SK-N-SH (cell line): ENCODE data around the gene ERGIC1. TPM values are rescaled to one million over a fixed set of nuclear protein-coding genes. Genes with fewer than 3 reads are reported as not detected.
A peak's percentile ranks its signal among the peaks of the same experiment; 100 is the strongest.

Experiments used
- CTCF ChIA-PET: fragments of 300-600, 350-600 bp; formaldehyde crosslinking; extraction: SDS; loops from one replicate; lab custom pipeline; 2021; lab: Yijun Ruan, JAX
- POLR2A ChIA-PET: fragments of 350-600 bp; sonication (Branson Sonifier 250); formaldehyde crosslinking; extraction: SDS; loops from one replicate; lab custom pipeline; 2020; ENCODE audit warnings: antibody characterized with exemption, inconsistent platforms; lab: Yijun Ruan, JAX
- DNase-seq: peaks from one replicate; pipeline ENCODE4 v3.0.0; 2012
- H2AFZ ChIP-seq: fragments of 200-600 bp; sonication (generic); 2 replicates; pipeline ENCODE4 v1.8.1; 2016; ENCODE audit warnings: antibody characterized with exemption, mild to moderate bottlenecking, low read depth
- H3F3A ChIP-seq: fragments of 200-600 bp; sonication (generic); replicated peaks from 2 replicates; pipeline ENCODE3; 2016; ENCODE audit warnings: antibody characterized with exemption, mild to moderate bottlenecking; ENCODE audit not compliant: insufficient read depth
- H3K27ac ChIP-seq, 2 experiments: fragments of 200-500 bp in 1 of 2; fragments of 200-600 bp in 1 of 2; sonication (Bioruptor generic) in 1 of 2; sonication (generic), shearing (Covaris generic) in 1 of 2; 2 replicates each; pipeline versions ENCODE4 v1.5.1 to v1.6.1; 2014 to 2016; ENCODE audit warnings: low read depth in 2 of 2, inconsistent platforms in 1 of 2, low read length in 1 of 2, mild to moderate bottlenecking in 1 of 2, mixed read lengths in 1 of 2
- H3K27me3 ChIP-seq: fragments of 200-600 bp; sonication (generic), shearing (Covaris generic); 2 replicates; pipeline ENCODE4 v1.6.1; 2016; ENCODE audit warnings: mixed run types; ENCODE audit not compliant: insufficient read depth
- H3K36me3 ChIP-seq, 2 experiments: fragments of 200-500 bp in 1 of 2; fragments of 200-600 bp in 1 of 2; sonication (Bioruptor generic) in 1 of 2; sonication (generic) in 1 of 2; replicated peaks in 1 of 2; 2 replicates each; pipeline versions ENCODE3 to v1.5.1; 2014 to 2016; ENCODE audit warnings: low read length in 1 of 2, mild to moderate bottlenecking in 1 of 2; ENCODE audit not compliant: insufficient read depth in 2 of 2, control insufficient read depth in 1 of 2
- H3K4me1 ChIP-seq, 2 experiments: fragments of 200-500 bp in 1 of 2; fragments of 200-600 bp in 1 of 2; sonication (Bioruptor generic) in 1 of 2; sonication (generic), shearing (Covaris generic) in 1 of 2; 2 replicates each; pipeline versions ENCODE4 v1.5.1 to v1.6.1; 2014 to 2016; ENCODE audit warnings: low read depth in 1 of 2, low read length in 1 of 2, mixed run types in 1 of 2; ENCODE audit not compliant: insufficient read depth in 2 of 2, control insufficient read depth in 1 of 2
- H3K4me2 ChIP-seq: fragments of 200-600 bp; sonication (generic), shearing (Covaris generic); 2 replicates; pipeline ENCODE4 v1.6.1; 2017; ENCODE audit warnings: mixed run types
- H3K4me3 ChIP-seq, 2 experiments: fragments of 200-500 bp in 1 of 2; fragments of 200-600 bp in 1 of 2; sonication (Bioruptor generic) in 1 of 2; sonication (generic), shearing (Covaris generic) in 1 of 2; 2 replicates each; pipeline versions ENCODE4 v1.5.1 to v1.8.1; 2014 to 2016; ENCODE audit warnings: low read depth in 2 of 2, inconsistent platforms in 1 of 2, low read length in 1 of 2, mild to moderate bottlenecking in 1 of 2, mixed read lengths in 1 of 2, moderate library complexity in 1 of 2
- H3K79me2 ChIP-seq: fragments of 200-600 bp; sonication (generic); 2 replicates; pipeline ENCODE4 v1.8.1; 2017; ENCODE audit warnings: mild to moderate bottlenecking; ENCODE audit not compliant: insufficient read depth
- H3K9ac ChIP-seq: fragments of 200-600 bp; sonication (generic); 2 replicates; pipeline ENCODE4 v1.6.1; 2017; ENCODE audit warnings: mixed run types
- H3K9me2 ChIP-seq: fragments of 200-600 bp; sonication (generic); 2 replicates; pipeline ENCODE4 v1.6.1; 2017; ENCODE audit warnings: mixed run types
- H3K9me3 ChIP-seq: fragments of 200-600 bp; sonication (generic); 2 replicates; pipeline ENCODE4 v1.6.1; 2017; ENCODE audit warnings: mixed run types, mild to moderate bottlenecking, moderate library complexity
- H4K20me1 ChIP-seq: fragments of 200-600 bp; sonication (generic); 2 replicates; pipeline ENCODE4 v1.6.1; 2017; ENCODE audit warnings: mild to moderate bottlenecking, mixed run types; ENCODE audit not compliant: insufficient read depth
- CHD2 ChIP-seq: fragments of 150-350 bp; IDR thresholded peaks from 2 replicates; pipeline ENCODE4 v1.6.1; 2018; ENCODE audit warnings: low read length; ENCODE audit not compliant: partially characterized antibody
- ELF1 ChIP-seq: IDR thresholded peaks from 2 replicates; pipeline ENCODE4 v1.4.0; 2012
- EZH2phosphoT487 ChIP-seq: fragments of 200-600 bp; sonication (generic); IDR thresholded peaks from 2 replicates; pipeline ENCODE4 v1.6.1; 2017; ENCODE audit warnings: low read depth, mixed run types, mild to moderate bottlenecking, antibody characterized with exemption, moderate library complexity, borderline replicate concordance
- FOXJ3 ChIP-seq: sonication (generic); formaldehyde crosslinking; IDR thresholded peaks from 2 replicates; pipeline ENCODE4 v1.5.1; 2020; ENCODE audit warnings: mild to moderate bottlenecking, missing genetic modification reagents
- GABPA ChIP-seq: IDR thresholded peaks from 2 replicates; pipeline ENCODE4 v1.4.0; 2012; ENCODE audit warnings: low read depth, mild to moderate bottlenecking
- GATA2 ChIP-seq: sonication (generic); formaldehyde crosslinking; IDR thresholded peaks from 2 replicates; pipeline ENCODE4 v1.5.0; 2020; ENCODE audit warnings: mild to moderate bottlenecking, missing genetic modification reagents
- IRF3 ChIP-seq: fragments of 150-350 bp; IDR thresholded peaks from 2 replicates; pipeline ENCODE4 v1.6.1; 2016; ENCODE audit warnings: mild to moderate bottlenecking, low read depth, low read length
- MAX ChIP-seq: IDR thresholded peaks from 2 replicates; pipeline ENCODE4 v1.4.0; 2012; ENCODE audit warnings: low read depth
- MEF2A ChIP-seq: IDR thresholded peaks from 2 replicates; pipeline ENCODE4 v1.4.0; 2012; ENCODE audit warnings: low read depth, borderline replicate concordance
- MXI1 ChIP-seq: IDR thresholded peaks from 2 replicates; pipeline ENCODE4 v1.6.1; 2012; ENCODE audit warnings: mild to moderate bottlenecking, low read depth, low read length, improper control_type of control experiment
- NRF1 ChIP-seq: IDR thresholded peaks from 2 replicates; pipeline ENCODE4 v1.6.1; 2012; ENCODE audit warnings: low read depth, mild to moderate bottlenecking, low read length
- PBX3 ChIP-seq: IDR thresholded peaks from 2 replicates; pipeline ENCODE4; 2012
- POLR2AphosphoS5 ChIP-seq: IDR thresholded peaks from 2 replicates; pipeline ENCODE4 v1.6.1; 2012; ENCODE audit warnings: low read depth, low read length
- RCOR1 ChIP-seq: fragments of 150-350 bp; IDR thresholded peaks from 2 replicates; pipeline ENCODE4 v1.6.1; 2017; ENCODE audit warnings: antibody characterized with exemption, low read length
- RFX5 ChIP-seq: IDR thresholded peaks from 2 replicates; pipeline ENCODE4 v1.6.1; 2012; ENCODE audit warnings: mild to moderate bottlenecking, improper control_type of control experiment, low read length
- RXRA ChIP-seq: IDR thresholded peaks from 2 replicates; pipeline ENCODE4 v1.4.0; 2012; ENCODE audit warnings: low read depth, mild to moderate bottlenecking, borderline replicate concordance
- SIN3A ChIP-seq: IDR thresholded peaks from 2 replicates; pipeline ENCODE4 v1.6.1; 2012; ENCODE audit warnings: low read depth, mild to moderate bottlenecking, low read length, moderate library complexity, borderline replicate concordance
- SMC3 ChIP-seq: IDR thresholded peaks from 2 replicates; pipeline ENCODE4 v1.6.1; 2012; ENCODE audit warnings: low read depth, low read length, improper control_type of control experiment
- TAF1 ChIP-seq: IDR thresholded peaks from 2 replicates; pipeline ENCODE4 v1.6.1; 2012; ENCODE audit warnings: low read depth, mild to moderate bottlenecking, low read length, moderate library complexity, borderline replicate concordance
- WGBS: methylation state at CpG from one replicate; pipeline ENCODE4 v1.1.6; 2017; ENCODE audit warnings: low lambda C conversion rate; 5-methylcytosine and 5-hydroxymethylcytosine counted together
- polyA plus RNA-seq, 3 experiments: library from polyadenylated mRNA; depleted of rRNA; stranded (reverse); fragments of >200 nt; gene quantifications; 2 replicates each; pipeline ENCODE4 v1.2.3, GENCODE V29; 2012

Gene ERGIC1
- polyA plus RNA-seq, 1 of the 3 experiments (the other 2 are of a cell fraction) = 101 TPM

- 83% methylated on average over 8 of the region's 8 CpGs for whole genome bisulfite sequencing
- no peak for DNase-seq
- H2AFZ ChIP-seq = no peak overlapping the region
- POLR2A ChIA-PET = no interaction called here
- peaks cover 0 to 4% of the 10 kb centered on the region in 2 experiments for H3K36me3 ChIP-seq
- H4K20me1 ChIP-seq = no peaks in the 10 kb centered on the region
- TF ChIP-seq CHD2 (no peak), SIN3A (no peak), ELF1 (no peak), FOXJ3 (CRISPR knock-in tag) (no peak), GATA2 (CRISPR knock-in tag) (no peak), MAX (no peak), RXRA (no peak), POLR2AphosphoS5 (no peak), RFX5 (no peak), MEF2A (no peak), GABPA (no peak), PBX3 (no peak), NRF1 (no peak), MXI1 (no peak), RCOR1 (no peak), IRF3 (no peak), TAF1 (no peak), SMC3 (no peak), EZH2phosphoT487 (no peak)
- peaks cover 38% of the 10 kb centered on the region for H3F3A ChIP-seq
- no peak overlapping the region for H3K4me3 ChIP-seq
- no peaks in the 10 kb centered on the region for H3K9me2 ChIP-seq
- H3K4me1 ChIP-seq = peaks cover 0 to 36% of the 10 kb centered on the region in 2 experiments; a peak in 2 of 4 replicates
- peak overlapping the region in 1 of 2 experiments; percentile 94; a peak in 2 of 4 replicates for H3K27ac ChIP-seq
- no peaks in the 10 kb centered on the region for H3K27me3 ChIP-seq
- H3K9ac ChIP-seq = peak overlapping the region; percentile 70
- H3K4me2 ChIP-seq = peak overlapping the region; percentile 70
- no peaks in the 10 kb centered on the region for H3K9me3 ChIP-seq
- CTCF ChIA-PET = interaction anchor here (1.1 to 2.1 kb wide), 4 partner anchors 11 to 340 kb away, joined by 3 to 11 read pairs (median 4); no protein-coding TSS in a partner anchor
- peaks cover 5% of the 10 kb centered on the region; the same call in 1 of the 2 replicates for H3K79me2 ChIP-seq
Measured at GRCh38 chr5:172943906-172944305, 109.9 kb downstream of the ERGIC1 start.
